Measurements from ENCODE around the gene RNF123.

RNF123 gene

GRCh38 chr3:49717959-49718857 is 28.9 kb downstream of the RNF123 start:
- DNase-seq = no peak

DNA sequence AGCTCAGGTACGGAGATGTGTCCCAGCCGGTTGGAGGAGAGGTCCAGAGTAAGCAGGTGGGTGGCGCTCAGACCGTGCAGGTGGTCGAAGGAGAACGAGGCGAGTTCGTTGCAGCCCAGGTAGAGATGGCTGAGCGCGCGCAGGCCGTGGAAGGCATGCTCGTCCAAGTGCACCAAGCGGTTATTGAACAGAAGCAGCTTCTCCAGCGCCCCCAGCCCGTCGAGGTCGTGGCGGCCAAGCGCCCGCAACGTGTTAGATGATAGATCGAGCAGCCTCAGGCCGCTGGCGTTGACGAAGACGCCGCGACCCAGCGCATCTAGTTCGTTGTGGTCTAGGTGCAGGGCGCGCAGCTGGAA is 29.5 kb downstream of the RNF123 start:
- no peak for DNase-seq

GRCh38 chr3:49719214-49719884 is 30.0 kb downstream of the RNF123 start, which contains the start of gene AMIGO3:
TSS of gene AMIGO3 (minus strand) at chr3:49719684. CDS start at chr3:49719465, 219 bp downstream.
- DNase-seq = peak; percentile 31 to 96 (median 88)

DNA sequence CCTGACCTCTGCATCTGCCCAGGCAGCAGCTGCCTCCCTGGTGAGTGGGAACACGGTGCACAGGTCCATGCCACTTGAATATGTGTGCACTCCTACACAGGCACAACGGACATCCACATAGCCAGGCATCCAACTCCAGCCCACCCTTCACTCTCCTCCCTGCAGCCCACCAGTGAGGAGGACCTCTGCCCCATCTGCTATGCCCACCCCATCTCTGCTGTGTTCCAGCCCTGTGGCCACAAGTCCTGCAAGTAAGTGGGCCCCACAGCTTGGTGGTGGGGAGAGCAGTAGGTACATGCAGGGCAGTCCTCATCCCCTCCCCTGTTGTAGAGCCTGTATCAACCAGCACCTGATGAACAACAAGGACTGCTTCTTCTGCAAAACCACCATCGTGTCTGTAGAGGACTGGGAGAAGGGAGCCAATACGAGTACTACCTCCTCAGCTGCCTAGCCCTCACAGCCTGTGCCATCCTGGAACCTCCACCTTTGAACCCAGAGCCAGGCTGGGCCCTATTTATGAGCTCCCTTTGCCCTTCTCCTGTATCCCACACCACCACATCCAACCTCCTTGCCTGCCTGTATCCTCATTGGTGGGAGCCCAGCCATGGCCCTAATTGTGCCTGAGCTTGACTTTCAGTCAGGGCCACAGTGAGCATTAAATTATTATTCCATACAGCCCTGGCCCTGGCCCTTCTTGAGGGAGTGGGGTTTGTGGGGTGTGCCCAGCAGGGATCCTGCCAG is 31.7 kb downstream of the RNF123 start:
- no peak for DNase-seq

DNA sequence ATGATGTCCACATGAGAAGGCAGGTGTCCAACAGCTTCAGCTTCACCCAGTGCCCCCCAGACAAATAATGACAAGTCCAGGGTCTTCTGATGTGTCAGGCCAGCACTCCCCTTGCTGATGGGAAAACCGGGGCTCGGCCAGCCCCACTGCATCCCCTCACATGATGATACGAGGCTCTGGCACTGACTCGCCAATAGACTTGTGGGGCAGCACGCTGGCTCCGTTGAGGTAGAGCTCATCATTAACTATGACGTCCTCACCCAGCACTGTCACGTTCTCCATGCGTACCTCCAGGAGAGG is 32.2 kb downstream of the RNF123 start:
- DNase-seq = peak in 1 of 56 donors; percentile 7

DNA sequence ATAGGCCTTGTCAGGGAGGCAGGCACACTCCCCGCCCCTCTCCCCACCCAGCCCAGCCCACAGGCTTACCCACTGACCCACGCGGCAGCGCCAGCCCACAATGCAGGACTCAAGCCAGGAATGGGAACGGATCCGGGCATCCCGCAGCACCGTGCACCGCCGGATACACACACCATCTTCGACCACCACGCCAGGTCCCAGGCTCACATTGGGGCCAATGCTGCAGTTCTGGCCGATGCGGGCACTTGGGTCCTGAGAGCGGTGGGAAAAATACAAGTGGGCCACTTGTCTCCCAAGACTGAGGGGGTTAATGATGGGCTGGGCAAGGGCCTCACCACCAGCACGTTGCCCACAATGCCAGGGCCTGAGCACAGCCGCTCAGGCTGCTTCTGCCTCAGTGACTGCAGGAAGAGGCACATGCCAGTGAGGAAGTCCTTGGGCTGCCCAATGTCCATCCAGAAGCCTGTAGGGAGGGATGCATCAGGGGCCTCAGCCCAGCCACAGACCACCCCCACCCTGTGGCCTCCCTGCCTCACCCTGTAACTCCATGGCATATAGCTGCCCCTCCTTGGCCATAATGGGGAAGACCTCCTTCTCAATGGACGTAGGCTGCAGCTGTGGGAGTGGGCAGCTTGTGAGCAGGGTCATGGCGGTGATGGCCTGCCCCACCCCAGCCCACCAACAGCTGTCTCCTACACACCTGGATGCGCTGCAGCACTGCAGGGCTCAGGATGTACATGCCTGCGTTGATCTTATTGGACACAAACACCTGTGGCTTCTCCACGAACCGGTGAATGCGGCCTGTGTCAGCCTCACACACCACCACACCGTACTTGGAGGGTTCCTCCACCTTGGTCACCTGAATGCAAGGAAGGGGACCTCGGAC is 32.8 kb downstream of the RNF123 start:
- DNase-seq = no peak

DNA sequence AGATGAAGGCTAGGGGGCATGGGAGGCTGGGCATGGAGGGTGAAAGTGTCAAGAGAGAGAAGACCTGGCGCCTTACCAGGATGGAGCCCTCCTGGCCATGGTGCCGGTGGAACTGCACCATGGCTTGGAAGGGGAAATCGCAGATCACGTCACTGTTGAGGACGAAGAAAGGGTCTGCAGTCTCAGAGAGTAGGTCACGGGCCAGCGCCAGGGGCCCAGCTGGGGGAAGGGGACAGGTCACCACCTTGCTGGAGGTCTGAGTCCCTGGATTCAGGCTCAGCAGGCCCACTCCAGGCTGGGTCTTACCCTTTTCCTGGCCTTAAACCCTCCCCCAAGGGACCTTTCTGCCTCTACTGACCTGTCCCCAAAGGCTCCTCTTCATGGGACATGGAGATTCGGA is 33.5 kb downstream of the RNF123 start:
- no peak for DNase-seq

- DNase-seq = peak in 21 of 56 donors; percentile 12 to 57 (median 41)
Observed at GRCh38 chr3:49723296-49723627, 33.9 kb downstream of the RNF123 start.

- peak; percentile 23 to 98 (median 91) for DNase-seq
Observed at GRCh38 chr3:49723628-49724551, 34.5 kb downstream of the RNF123 start, which contains the start of gene GMPPB. TSS of gene GMPPB (minus strand) at chr3:49723951. CDS start at chr3:49723726, 225 bp downstream.

DNA sequence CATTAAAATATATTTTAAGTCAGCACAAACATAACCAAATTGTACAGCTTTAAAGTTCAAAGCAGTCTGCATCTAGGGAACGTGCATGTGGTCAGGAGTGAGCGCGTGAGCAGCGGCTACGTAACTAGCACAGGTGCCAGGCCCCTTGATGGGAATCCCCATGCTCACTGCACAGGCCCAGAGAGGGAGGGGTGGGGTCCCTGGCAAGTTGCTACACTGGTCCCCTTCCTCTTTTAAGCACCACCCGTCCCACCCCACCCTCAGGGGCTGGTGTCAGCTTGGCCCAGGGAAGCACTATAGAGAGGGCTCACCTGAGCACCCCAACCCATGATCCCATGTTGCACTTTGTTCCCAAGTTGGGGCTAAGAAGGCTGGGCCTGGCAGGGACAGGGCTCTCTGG is 35.2 kb downstream of the RNF123 start:
- no peak for DNase-seq

DNA sequence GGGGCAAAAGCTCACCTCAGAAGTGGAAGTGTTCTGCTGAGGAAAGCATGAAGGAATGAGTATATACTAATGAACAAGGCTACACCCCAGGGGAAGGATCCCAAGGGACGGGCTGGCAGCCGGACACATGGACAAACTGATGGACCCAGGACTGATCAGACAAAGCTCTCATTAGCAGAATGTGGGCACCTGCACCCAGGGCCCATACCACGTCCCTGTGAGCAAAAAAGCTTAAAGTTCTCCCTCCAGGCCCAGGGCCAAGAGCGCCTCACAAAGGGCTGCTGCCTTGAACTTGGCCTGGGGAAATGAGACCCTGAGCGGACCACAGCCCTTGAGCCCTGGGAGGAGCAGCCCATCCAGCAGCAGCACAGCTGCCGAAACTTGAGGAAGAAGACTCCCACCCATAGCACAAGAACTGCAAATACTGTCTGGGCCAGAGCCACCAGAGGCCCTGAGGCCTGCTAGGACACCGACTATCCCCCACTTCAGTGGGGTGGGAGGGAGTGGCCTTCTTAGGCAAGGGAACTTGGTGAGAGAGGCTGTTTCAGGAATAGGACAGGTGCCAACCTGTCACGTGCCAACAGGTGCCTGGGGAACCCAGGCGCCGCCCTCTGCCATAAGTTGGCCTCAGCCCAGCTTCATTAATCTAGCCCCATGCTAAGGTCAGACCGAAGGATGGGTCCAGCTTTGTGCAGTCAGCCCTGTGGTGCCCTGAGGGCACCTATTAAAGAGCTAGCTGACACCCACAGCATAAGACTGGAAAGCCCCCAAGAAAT is 36.7 kb downstream of the RNF123 start:
- no peak for DNase-seq

DNA sequence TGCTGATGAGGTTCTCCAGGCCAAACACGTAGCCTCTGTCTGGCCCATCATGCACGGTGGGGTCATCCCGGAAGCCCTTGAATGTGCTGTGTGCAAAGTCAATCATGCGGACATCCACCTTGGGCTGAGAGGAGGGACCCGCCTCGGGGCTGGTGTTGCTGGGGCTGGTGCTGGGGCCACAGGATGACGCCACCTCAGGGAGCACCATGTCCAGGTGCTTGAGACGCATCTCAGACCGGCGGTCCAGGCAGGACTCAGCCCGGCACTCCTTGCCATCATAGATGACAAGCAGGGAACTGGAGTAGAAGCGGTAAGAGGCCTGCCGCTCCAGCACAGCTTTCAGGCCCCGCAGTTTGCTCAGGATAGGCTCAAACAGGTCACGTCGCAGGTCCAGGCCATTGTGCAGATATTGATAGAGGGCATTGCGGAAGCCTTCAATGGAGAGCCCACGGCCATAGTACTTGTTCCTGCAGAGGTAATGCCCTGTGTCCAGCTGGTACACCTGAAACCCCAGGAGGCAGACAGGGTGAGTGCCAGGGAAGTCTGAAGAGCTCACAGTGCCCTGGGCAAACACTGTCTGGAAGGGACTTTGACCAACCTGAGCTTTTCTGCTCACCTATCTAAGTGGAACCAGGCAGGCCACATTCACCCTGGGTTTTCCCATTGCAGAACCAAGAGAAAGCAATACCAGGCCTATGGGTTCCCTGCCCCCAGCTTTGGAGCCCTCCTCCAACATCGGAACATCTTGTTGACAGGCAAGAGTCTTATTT is 38.0 kb downstream of the RNF123 start:
- no peak for DNase-seq

DNA sequence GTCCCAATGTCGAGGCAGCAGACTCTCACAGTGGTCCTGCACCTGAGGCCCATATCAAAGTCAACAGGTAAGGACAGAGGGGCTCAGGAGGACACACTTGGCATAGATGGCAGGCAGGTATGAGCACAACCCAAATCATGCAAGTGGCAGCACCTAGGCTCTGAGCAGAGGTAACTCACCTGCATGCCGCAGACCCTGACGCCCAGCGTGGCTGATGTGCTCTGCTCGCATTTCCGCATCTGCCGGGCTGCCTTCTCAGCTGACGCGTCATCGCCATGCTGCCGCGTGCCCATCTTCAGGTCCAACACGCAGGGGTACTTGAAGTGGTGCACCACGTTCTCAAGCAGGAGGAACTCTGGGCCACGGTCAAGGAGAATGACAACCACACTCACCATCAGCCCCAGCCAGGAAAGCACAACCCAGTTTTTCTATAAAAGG is 38.6 kb downstream of the RNF123 start:
- no peak for DNase-seq

GRCh38 chr3:49729966-49730609 is 40.7 kb downstream of the RNF123 start:
- DNase-seq = no peak

DNA sequence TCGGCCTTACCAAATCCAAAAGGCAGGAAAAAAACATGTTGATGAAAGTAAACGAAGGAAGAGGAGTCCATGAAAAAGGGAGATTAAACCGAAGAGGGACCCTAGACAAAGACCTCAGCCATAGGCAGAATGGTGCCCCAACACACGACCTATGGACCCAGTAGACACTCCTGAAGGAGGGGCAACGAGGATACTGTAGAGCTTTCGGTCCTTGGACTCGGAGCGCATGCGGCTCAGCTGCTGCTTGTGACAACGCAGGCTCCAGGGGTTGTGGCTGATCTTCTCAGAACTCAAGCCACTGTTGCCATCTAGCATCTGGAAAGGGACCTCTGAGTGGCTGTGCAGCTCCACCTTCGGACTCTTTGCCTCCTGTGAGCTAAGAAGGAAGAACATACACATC is 43.2 kb downstream of the RNF123 start:
- DNase-seq = no peak

- no peak for DNase-seq
Observed at GRCh38 chr3:49733551-49733950, 44.2 kb downstream of the RNF123 start.

DNA sequence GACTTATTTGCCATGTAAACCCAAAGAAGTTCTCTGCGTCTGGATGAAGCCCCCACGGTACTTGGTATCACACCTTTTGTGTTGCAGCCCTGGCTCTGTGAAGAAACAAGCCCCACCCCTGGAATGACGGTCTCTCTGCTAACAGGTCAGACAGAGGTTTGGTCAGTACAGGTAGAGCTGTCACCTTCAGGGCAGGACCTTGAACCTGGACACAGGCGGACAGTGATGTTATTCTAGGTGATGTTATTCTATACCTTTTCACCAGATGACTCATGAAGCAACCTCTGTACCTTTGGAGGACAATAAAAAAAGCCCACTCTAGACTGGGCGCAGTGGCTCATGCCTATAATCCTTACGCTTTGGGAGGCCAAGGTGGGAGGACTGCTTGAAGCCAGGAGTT is 45.4 kb downstream of the RNF123 start:
- no peak for DNase-seq

Data from amygdala (tissue), 56 donors.